GM21526 (cell line): ENCODE data around the gene ADGRL3.

ENCODE experiments used
- ATAC-seq: cut with Tn5 transposase; IDR thresholded peaks from one replicate; pipeline ENCODE4 v1.9.1; 2021; ENCODE audit warnings: moderate library complexity; ENCODE audit not compliant: unreplicated experiment, low FRiP score

ADGRL3 gene

DNA sequence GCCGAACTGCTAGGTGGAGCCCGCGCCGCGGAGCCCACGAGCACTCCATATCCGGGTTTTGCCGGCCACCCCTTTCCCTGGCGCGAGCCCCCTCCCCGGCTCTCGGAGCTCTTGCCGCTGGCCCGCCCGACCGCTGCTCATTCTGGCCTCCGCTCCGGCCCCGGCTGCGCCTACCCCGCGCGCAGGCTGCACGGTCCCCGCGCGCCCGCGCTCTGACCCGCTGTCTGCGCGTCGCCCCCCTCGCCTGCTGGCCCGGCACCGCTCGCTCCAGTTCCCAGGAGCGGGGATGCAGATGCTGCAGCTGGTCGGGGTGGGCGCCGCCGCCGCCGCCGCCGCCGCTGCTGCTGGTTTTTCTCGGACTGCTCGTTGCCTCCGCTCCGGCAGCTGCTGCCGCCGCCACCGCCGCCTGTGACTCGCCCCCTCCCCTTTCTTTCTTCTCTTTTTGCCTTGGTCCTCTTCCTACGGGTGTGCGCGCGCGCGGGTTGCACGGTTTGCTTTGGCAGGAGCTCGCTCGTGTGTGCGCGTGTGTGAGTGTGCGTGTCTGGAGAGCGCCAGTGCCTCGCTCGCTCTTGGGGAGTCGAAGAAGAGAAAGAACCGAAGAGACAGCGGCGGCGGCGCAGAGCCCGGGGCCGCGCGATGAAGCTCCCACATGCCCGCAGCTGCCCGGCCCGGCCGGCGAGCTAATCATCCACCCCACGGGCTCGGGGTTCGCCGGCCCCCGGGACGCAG is at the start of gene ADGRL3:
Gene ADGRL3, plus strand, starts transcription at position 140 of the 729 bp plus-strand sequence.
- ATAC-seq = no peak

DNA sequence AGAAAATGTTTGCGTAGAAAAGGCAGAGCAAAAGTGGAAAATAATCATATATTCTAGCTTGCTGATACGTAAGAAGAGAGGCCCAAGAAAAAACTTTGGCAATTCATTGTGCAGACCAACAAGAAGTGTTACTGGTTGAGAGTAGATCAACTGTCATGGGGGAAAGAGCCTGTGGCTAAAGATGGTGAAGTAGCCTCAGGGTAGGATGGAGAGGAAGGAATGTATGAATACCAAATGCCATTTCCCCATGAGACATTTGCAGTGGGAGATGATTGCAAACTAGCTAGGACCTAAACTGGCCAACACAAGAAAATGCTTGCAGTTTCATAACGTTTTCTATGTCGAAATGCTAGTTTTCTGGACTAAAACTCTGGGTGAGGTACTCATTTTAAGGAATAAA is 47.7 kb upstream of the ADGRL3 start:
- ATAC-seq = no peak

DNA sequence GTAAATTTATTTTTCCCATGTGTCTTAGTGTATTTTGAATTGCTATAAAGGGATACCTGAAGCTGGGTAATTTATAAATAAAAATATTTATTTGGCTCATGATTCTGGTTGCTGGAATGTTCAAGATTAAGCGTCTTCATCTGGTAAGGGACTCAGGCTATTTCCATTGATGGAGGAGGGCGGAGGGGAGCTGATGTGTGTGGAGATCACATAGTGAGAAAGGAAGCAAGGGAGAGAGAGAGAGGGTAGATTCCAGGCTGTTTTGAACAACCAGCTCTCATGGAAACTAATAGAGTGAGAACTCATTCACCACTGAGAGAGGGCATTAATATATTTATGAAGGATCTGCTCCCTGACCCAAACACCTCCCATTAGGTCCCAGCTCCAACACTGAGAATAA is 39.6 kb upstream of the ADGRL3 start:
- no peak for ATAC-seq

DNA sequence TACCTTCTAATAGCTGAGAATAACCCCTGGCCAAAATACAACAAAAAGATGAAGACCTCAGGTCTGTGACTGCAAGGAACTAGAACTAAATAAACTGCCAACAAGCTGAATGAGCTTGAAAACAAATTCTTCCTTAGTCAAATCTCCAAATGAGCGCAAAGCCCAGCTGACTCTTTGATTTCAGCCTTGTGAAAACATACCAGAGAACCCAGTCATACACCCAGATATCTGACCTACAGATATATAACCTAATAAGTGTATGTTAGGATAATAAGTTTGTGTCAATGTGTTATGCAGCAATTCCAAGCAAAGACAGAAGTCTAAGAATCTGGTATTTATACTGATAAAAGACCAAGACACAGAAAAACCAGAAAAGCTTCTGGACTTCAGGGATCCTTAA is 38.0 kb upstream of the ADGRL3 start:
- no peak for ATAC-seq

DNA sequence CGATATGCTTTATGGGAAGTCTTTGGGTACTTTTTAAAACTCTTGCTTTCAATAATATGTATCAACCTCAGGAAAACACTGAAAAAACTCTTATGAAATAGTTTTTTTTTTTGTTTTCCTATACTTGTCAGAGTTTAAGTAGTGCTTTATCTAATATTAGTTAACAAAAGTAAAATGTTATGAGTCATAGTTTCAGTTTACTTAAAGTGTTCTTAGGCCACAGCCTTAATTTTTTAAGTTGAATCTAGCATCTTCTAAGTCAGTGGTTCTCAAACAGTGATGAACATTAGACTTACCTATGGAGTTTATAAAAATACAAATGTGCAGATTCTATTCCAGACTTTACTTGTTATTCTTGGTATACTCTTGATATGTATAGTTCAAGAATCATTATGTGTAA is 26.3 kb upstream of the ADGRL3 start:
- ATAC-seq = no peak

DNA sequence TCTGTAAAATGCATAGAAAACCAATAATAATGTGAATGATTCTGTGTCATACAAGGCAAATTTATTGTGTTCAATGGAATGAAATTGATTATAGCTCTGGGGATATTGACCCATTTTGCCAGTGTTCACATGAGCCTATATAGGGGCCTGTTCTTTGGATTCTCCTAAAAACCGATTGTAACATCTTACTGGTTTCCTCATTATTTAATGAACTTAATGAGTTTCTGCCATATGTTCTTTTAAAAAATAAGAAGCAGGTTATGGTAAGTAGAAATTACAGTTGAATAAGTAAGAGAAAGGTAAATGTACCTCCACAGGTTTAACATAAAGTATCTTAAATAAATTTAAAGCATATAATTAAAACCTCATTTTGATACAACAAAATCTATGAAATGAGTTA is 24.6 kb upstream of the ADGRL3 start:
- no peak for ATAC-seq

DNA sequence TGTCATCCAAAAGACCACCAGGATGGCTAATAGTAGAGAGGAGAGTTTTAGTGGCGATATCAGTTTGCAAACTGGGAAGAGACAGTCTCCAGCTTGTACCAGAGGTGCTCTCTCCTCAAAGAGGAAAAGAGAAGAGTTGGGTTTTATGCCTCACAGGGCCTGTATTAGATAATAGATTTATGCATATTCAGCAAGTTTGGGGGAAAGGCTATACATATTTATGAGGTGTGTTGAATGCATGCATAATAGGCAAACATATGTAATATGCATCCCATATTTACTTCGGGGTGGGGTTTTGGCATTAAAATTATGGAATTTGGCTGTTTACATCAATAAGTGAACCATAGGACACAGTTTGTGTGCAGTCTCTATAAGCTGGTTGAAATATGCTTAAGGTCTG is 22.8 kb upstream of the ADGRL3 start:
- no peak for ATAC-seq

DNA sequence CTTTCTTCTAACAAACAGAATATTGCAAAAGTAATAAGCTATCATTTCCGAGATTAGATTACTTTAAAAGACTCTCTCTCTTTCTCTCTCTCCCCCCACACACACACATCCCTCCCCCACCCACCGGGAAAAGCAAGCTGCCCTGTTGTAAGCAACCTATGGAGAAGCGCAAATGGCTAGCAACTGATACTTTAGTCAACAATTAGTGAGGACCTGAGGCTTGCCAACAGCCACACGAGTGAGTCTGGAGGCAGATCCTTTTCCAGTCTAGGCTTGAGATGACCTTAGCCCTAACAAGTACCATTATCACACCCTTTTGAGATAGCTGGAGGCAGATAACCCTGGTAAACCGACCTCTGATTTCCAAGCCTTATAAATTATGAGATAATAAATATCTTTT is 19.7 kb upstream of the ADGRL3 start:
- ATAC-seq = no peak

DNA sequence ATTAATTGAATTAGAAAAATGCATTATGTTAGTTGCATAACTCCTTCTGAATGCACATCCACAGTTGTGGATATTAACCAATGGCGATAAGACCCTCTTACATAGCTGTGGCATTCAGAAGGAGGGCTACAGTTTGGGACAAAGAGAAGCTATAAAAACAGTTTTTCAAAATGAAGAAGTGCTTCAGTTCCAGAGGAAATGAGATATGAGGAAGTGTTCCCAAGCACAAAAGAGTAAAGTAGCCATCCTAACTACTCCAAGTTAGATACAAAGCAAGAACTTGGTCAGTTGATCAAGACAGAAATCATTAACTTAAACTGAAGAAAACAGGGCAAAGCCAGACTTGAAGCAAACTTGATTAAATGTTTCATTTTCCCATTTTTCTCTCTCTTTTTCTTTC is 17.2 kb upstream of the ADGRL3 start:
- ATAC-seq = no peak

DNA sequence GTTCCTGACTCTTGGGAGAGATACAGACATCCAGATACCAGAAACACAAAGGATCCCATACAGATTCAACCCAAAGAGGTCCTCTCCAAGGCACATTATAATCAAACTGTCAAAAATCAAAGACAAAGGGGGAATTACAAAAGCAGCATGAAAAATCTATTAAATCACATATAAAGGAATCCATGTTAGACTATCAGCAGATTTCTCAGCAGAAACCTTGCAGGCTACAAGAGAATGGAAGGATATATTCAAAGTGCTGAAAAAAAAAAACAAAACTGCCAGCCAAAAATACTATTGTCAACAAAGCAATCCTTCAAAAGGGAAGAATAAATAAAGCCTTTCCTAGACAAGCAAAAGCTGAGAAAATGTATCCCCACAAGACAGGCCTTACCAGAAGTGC is 14.8 kb upstream of the ADGRL3 start:
- ATAC-seq = no peak

DNA sequence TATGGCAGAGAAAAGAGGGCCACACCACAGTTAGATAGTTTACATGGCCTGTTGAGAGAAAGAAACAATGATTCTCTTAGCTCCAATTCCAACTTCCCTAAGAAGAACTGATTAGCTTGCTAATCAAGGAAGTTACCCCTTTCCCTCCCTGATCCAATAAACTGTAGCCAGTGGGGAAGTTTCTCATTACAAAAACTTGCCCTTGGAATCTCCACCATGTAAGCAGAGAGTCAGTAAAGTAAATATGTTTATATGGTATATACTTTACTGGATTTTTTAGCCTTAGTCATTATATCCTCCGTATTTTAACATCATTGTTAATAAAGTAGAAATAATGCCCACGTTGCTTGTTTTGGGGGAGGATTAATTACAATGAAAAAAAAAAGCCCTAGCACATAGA is 7.7 kb upstream of the ADGRL3 start:
- ATAC-seq = no peak

DNA sequence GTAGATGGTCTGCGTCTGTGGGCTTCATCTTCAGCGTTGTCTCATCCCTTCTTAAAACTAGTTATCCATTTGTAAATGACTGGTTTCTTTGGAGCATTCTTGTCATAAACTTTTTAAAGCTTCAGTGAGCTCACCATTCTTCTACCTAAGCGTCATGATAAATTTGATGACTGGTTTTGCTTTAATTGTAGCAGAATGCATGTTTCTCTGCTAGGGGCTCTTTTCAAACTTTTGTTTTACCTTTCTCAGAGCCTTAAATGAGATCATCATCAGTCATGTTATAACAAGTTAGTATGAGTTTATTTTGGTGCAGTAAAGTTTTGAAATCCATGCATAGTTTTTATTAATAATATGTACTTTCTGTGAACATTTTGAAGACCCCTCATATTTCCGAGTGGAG is 6.3 kb upstream of the ADGRL3 start:
- ATAC-seq = no peak

DNA sequence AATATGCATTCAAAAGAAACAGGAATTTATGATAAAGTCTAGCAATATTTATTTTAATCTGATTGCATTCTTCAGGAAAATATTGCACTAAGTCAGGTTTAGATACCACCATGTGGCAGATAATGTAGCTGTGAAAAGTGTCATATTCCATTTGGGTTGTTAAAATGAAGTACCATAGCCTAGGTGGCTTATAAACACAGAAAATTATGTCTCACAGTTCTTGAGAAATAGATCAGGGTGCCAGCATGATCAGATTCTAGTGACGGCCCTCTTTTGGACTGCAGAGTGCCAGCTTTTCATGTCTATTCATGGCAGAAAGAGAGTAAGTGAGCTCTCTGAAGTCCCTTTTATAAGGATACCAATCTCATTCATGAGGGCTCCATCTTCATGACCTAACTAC is 5.6 kb upstream of the ADGRL3 start:
- no peak for ATAC-seq

DNA sequence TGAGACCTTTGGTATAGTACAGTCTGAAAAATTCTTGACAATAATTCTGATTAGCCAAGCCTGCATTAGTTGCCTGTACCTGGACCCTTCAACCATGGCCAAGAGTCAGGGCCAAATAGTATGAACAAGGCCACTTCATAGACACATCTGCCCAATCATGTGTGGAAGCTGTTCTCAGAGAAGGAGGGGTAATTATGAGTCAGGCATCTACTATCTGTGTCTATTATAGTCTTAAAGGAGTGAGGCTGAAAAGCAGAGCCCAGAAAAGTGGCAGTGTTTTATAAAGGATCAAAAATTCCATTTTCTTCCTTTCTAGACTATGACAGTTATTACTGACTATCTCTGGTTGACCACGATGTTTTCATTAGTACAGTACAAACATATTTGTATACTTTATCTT is 5.0 kb upstream of the ADGRL3 start:
- no peak for ATAC-seq

DNA sequence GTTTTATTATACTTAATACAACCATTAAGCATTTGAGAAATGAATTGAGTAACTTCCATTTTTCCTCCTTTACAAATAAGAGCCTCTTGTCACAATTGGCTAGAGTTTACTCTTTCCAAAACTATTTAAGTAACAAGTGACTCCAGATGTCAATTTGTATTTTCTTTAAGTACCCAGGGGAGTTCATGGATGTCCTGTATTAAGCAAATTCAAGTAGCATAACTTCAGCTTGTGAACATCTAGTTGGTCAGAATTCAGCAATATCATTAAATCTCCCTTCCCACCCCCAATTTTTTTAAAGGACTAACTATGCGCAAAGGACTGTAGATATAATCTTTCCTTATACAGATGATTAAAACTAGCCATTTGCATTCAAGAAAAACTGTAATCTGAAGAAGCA is 1.4 kb upstream of the ADGRL3 start:
- ATAC-seq = no peak

DNA sequence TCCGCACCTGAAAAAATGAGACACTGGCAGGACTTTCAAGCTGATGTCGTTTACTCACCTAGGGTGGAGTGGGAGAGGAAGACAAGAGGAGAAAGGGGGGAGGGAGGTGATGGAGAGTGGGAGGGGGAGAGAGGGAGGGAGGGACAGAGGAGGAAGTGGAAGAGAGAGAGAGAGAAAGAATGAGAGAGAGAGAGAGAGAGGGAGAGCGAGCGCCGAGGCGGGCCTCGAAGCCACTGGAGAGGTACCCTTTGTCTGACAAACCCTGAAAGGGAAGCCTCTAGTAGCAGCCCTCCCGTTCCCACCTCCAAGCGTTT is 296 bp upstream of the ADGRL3 start:
- ATAC-seq = no peak

DNA sequence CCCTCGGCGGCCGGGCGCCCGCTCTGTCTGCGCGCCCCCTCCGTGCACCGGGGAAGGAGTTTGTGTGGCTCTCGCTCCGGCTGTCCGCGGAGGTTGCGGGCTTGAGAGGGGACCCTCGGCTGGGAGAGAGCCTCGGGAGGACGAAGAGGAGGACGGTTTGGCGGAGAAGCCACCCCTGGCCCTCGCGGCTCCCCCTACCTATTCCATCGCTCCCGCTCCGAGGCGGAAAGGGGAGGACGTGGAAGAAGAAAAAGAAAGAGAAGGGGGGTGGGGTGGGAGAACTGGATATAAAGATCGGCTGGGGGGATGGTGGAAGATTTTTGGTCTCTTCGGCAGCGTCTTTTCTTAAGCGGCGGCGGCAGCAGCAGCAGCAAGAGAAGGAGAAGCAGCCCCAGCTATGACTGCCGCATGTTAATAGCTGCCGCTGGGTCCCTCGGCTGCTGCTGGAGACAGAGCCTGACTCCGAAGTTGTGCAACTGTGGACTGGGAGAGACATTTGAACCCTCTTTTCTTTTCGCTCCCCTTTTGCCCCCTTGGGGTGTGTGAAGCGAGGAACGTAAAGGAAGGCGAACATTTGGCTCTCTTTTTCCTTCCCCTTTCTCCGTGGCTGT is 895 bp downstream of the ADGRL3 start:
- ATAC-seq = no peak

DNA sequence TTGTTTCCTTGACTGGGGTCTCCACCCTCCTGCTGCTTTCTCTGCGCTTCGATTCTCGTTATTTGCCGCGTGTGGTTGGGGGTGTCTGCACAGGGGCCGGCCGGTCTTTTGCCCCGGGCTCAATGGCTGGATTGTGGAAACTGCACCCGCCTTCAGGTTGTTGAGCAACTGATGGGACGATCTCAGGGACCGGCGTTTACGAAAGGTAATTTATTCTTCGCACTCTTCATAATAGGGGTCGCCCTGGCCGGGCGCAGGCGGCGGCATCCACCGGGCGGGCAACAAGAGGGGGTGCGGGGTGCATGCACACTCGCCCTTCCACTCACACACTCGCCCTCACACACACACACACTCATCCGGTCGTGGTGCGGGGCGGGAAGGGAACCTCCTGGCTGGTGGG is 1.4 kb downstream of the ADGRL3 start:
- ATAC-seq = no peak

DNA sequence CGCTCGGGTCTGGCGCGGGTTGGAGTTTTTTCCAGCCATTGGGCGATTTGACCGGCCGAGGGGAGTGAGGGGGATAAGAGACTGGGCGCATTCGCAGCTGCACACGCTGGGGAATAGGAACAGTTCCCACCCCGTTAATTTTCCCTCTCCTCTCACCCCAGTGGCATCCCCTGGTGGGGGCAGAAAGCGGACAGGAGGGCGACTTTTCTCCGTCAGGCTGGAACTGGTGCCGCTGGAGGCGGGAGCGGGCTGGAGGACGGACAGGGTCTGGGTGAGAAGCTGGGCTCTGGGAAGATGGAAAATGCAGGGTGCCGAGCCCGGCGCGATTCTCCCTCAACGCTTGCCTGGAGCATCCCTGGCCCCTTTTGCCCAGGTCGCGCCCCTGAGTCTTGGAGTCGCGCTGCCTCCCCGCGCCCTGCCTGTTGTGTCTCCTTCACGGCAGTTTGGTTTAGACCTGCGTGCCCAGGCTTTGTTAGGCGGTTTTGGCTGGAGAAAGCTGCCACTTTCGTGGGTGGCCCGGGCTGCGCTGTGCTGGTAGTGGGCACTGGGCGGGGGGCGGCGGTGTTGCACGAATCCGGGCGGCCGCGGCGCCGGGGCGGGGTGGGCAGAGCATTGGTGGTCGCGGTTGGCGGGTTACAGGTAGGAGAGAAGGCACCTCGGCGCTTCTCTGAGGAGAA is 2.0 kb downstream of the ADGRL3 start:
- no peak for ATAC-seq

DNA sequence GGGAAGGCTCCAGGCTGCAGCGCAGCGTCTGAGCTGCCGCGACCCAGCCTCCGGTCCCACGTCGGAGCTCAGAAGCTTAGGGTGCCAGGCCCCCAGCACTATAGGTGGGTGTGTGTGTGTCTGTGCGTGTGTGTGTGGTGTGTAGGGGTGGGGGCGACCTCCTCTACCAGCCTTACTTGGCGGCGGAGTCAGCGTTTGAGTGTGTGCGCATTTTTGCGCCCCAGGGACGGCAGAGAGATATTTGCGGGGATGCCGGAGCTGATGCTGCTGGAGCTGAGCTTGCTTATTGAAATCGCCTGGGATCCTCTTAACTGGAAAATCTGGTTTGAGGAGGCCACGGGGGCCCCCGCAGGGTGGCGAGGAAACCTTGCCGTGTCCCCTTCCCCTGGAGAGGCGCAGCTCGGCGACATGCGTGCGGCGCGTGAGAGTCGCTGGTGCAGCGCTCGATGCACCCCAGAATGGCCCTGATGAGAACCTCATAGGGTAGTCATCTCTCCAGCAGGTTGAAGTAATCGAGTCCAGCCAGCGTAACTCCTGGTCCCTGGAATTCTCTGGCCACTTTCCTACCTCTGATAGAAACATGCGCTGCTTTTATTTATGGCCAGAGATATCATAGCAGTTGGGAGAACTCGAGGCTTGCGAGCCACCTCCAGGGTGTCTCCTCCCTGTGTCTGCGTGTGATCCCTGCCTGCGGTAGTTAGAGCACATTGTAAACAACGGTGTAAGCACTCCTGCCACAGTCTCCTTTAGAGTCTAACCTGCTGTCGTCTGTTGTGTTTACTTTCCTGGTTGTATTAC is 2.7 kb downstream of the ADGRL3 start:
- no peak for ATAC-seq

DNA sequence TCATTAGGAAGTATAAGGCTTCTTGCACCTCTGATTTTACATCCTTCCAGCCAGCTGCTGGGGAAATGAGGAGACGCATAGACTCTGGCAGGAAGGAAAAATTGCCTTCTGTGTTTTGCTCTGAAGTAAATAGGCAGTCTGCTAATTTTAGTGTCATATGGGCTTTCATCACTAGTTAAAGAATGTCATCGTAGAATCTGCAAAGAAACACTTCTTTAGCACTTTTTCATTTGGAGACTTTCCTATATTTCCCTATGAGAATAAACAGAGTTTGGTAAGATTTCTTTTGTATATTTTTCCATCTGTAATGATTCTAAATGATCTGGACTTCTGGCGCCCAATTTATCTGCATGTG is 3.3 kb downstream of the ADGRL3 start:
- ATAC-seq = no peak
